ENCODE results near the gene IFNA14. TPM values are rescaled to one million over a fixed set of nuclear protein-coding genes. Genes with fewer than 3 reads are reported as not detected.
"Not testable (repeated sequence)": the region's sequence is repeated elsewhere in the genome, so short reads cannot be mapped to it uniquely, and the experiment has no call there.

IFNA14 gene
- total and polyA plus RNA-seq, 2 experiments from 2014 or later: not detected

- Histone ChIP-seq H3K4me2 (no peak overlapping the region), H3K9me2 (replicated peaks; ENCODE audit: insufficient read depth) (no peaks in the 10 kb centered on the region), H3K9me3 (ENCODE audit: low read depth) (no peaks in the 10 kb centered on the region), H3K4me3 (no peak overlapping the region), H2AFZ (no peak overlapping the region), H3K27ac (no peak overlapping the region), H3K4me1 (ENCODE audit: insufficient read depth) (no peaks in the 10 kb centered on the region), H3K79me2 (no peaks in the 10 kb centered on the region), H4K20me1 (ENCODE audit: insufficient read depth, poor library complexity, severe bottlenecking) (no peaks in the 10 kb centered on the region), H3K36me3 (replicated peaks; ENCODE audit: insufficient read depth, low read depth) (no peaks in the 10 kb centered on the region), H3K27me3 (peaks cover 12% of the 10 kb centered on the region)
- TF ChIP-seq CTCF (IDR thresholded peaks at IDR 0.05; ENCODE audit: poor library complexity) (no peak), EZH2phosphoT487 (IDR thresholded peaks at IDR 0.05; ENCODE audit: low read depth, severe bottlenecking, unreplicated experiment) (no peak), EZH2 (IDR thresholded peaks at IDR 0.05; ENCODE audit: borderline replicate concordance) (no peak)
- WGBS (ENCODE audit: low lambda C conversion rate, missing lambda C conversion rate): 72% methylated on average over 2 of the region's 2 CpGs
- no peak for DNase-seq (ENCODE audit: low spot score)
Observed at GRCh38 chr9:21244836-21245235, 5.0 kb upstream of the IFNA14 start.

DNA sequence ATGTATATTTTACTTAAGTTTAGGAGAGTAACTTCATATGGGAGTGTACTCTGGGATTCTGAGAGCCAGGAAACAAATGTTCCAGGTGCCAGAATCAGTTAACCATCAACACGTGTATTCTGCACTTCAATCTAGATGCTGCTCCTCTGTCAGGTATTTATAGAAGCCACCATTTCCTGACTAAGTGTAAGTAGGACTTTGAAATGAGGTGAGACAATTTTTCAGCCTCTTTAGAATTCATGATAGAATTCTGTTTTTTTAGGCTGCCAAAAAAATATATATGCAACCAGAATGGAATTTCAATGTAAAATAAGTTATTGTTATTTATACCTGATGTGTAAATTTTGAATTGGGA, 3.5 kb downstream of the IFNA14 start:
- H3K4me1 ChIP-seq (ENCODE audit: insufficient read depth); H3K9me2 ChIP-seq (replicated peaks; ENCODE audit: insufficient read depth); H3K36me3 ChIP-seq (replicated peaks; ENCODE audit: insufficient read depth, low read depth); H3K4me2 ChIP-seq; H3K27ac ChIP-seq; H4K20me1 ChIP-seq (ENCODE audit: insufficient read depth, poor library complexity, severe bottlenecking); H3K27me3 ChIP-seq; H3K4me3 ChIP-seq; H3K79me2 ChIP-seq; DNase-seq (ENCODE audit: low spot score); H3K9me3 ChIP-seq (ENCODE audit: low read depth); H2AFZ ChIP-seq: not testable (repeated sequence)
- 29% methylated on average over 1 of the region's 1 CpG for WGBS (ENCODE audit: low lambda C conversion rate, missing lambda C conversion rate)

- not testable (repeated sequence) for H4K20me1 ChIP-seq (ENCODE audit: insufficient read depth, poor library complexity, severe bottlenecking); H3K79me2 ChIP-seq; H3K9me3 ChIP-seq (ENCODE audit: low read depth); H3K27ac ChIP-seq; H3K27me3 ChIP-seq; H3K4me1 ChIP-seq (ENCODE audit: insufficient read depth); H2AFZ ChIP-seq; H3K4me3 ChIP-seq; H3K9me2 ChIP-seq (replicated peaks; ENCODE audit: insufficient read depth); H3K36me3 ChIP-seq (replicated peaks; ENCODE audit: insufficient read depth, low read depth)
- peak; percentile 70 for TF ChIP-seq CTCF (IDR thresholded peaks at IDR 0.05; ENCODE audit: poor library complexity)
- DNase-seq (ENCODE audit: low spot score): peak; percentile 62
- H3K4me2 ChIP-seq: peak overlapping the region; percentile 8
- 37% methylated on average over 8 of the region's 8 CpGs for WGBS (ENCODE audit: low lambda C conversion rate, missing lambda C conversion rate)
Observed at GRCh38 chr9:21235468-21236359, 4.1 kb downstream of the IFNA14 start.

DNA sequence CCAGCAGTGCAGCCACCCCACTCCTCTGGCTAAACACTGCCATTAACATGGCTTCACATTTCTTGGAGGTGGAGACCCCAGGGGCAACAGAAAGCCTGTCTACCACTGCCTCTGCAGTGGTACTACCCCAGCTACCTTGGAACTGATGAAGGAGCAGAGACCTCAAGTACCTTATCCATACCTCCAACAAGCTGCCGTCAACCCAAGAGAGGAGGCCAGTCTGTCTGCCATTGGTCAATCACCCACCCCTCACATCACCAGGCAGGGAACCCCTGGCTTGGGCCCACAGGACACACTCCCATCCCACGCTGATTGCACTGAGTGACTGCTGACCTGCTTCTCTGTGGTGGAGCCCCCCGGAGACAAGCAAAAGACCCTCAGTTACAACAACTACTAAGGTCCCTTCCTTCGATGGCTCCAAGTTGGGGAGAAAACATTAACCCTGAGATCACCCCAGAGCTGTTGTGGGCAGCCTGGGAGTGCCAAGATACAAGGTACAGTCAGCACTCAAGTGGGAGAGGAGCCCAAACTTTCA, 5.6 kb downstream of the IFNA14 start:
- Histone ChIP-seq H2AFZ (no peak overlapping the region), H3K4me2 (no peak overlapping the region), H4K20me1 (ENCODE audit: insufficient read depth, poor library complexity, severe bottlenecking) (no peaks in the 10 kb centered on the region), H3K9me3 (ENCODE audit: low read depth) (no peaks in the 10 kb centered on the region), H3K36me3 (replicated peaks; ENCODE audit: insufficient read depth, low read depth) (no peaks in the 10 kb centered on the region), H3K4me1 (ENCODE audit: insufficient read depth) (no peaks in the 10 kb centered on the region), H3K27me3 (peaks cover 6% of the 10 kb centered on the region), H3K9me2 (replicated peaks; ENCODE audit: insufficient read depth) (no peaks in the 10 kb centered on the region), H3K4me3 (no peak overlapping the region), H3K27ac (no peak overlapping the region), H3K79me2 (no peaks in the 10 kb centered on the region)
- WGBS (ENCODE audit: low lambda C conversion rate, missing lambda C conversion rate): 90% methylated on average over 4 of the region's 4 CpGs
- DNase-seq (ENCODE audit: low spot score): no peak
- TF ChIP-seq CTCF (IDR thresholded peaks at IDR 0.05; ENCODE audit: poor library complexity) (no peak), EZH2phosphoT487 (IDR thresholded peaks at IDR 0.05; ENCODE audit: low read depth, severe bottlenecking, unreplicated experiment) (no peak), EZH2 (IDR thresholded peaks at IDR 0.05; ENCODE audit: borderline replicate concordance) (no peak)

Data from hepatocyte (in vitro differentiated cells).